PC-9 (cell line): ENCODE measurements around the gene SLC44A3.

Source experiments
- EZH2 ChIP-seq: fragments of 200-600 bp; sonication (generic); IDR thresholded peaks from 2 replicates; pipeline ENCODE4 v1.8.0; 2017; ENCODE audit warnings: antibody characterized with exemption, low read depth
- TF ChIP-seq, protein P1 (sequence below): fragments of 200-600 bp; sonication (generic); conservative IDR thresholded peaks from 2 replicates; pipeline ENCODE4 v1.6.1; 2017; ENCODE audit warnings: mixed run types, antibody characterized with exemption, mild to moderate bottlenecking, moderate library complexity

DNA sequence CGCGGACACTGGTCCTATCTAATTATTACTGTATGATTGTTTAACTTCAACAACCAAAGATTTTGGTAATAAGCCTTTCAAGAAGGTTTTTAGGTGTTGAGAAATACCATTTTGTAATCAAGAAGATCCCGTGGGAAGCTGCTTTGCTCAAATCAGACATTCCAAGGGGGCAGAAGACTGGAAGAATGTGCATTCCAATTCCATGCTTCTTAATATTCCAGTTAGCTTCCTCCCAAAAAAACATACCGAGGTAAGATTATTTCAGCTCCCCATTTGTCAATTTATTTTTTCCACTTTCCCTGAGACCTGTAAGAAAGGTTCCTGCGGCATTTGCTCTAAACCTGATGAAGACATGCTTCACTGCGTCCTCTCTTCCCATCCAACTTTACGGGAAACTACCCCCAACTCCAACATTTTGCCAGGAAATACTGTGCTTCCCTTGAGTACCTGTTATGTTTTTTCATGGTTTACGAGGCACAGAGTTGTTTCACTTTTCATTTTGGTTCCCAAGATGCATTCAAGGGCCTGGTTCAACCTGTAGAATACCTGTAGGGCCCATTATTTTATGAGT, 102.7 kb downstream of the SLC44A3 start:
- TF ChIP-seq, protein P1, sequence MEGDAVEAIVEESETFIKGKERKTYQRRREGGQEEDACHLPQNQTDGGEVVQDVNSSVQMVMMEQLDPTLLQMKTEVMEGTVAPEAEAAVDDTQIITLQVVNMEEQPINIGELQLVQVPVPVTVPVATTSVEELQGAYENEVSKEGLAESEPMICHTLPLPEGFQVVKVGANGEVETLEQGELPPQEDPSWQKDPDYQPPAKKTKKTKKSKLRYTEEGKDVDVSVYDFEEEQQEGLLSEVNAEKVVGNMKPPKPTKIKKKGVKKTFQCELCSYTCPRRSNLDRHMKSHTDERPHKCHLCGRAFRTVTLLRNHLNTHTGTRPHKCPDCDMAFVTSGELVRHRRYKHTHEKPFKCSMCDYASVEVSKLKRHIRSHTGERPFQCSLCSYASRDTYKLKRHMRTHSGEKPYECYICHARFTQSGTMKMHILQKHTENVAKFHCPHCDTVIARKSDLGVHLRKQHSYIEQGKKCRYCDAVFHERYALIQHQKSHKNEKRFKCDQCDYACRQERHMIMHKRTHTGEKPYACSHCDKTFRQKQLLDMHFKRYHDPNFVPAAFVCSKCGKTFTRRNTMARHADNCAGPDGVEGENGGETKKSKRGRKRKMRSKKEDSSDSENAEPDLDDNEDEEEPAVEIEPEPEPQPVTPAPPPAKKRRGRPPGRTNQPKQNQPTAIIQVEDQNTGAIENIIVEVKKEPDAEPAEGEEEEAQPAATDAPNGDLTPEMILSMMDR: no peak
- no peak for TF ChIP-seq EZH2
